GM21786 (cell line): ENCODE measurements around the gene ACO2.
A peak's percentile ranks its signal among the peaks of the same experiment; 100 is the strongest.
"Not testable (repeated sequence)": the region's sequence is repeated elsewhere in the genome, so short reads cannot be mapped to it uniquely, and the experiment has no call there.

Experiments
- ATAC-seq: cut with Tn5 transposase; IDR thresholded peaks from one replicate; pipeline ENCODE4 v1.9.1; 2021; ENCODE audit not compliant: unreplicated experiment

ACO2 gene

GRCh38 chr22:41447435-41448188, 21.3 kb upstream of the ACO2 start:
- no peak for ATAC-seq

- ATAC-seq: peak; percentile 44
Measured at GRCh38 chr22:41448189-41448808, 20.6 kb upstream of the ACO2 start.

GRCh38 chr22:41458161-41458728, 10.7 kb upstream of the ACO2 start:
- no peak for ATAC-seq

GRCh38 chr22:41459431-41459830, 9.5 kb upstream of the ACO2 start:
- ATAC-seq: no peak

GRCh38 chr22:41460071-41460470, 8.8 kb upstream of the ACO2 start:
- ATAC-seq: not testable (repeated sequence)

- no peak for ATAC-seq
Measured at GRCh38 chr22:41461901-41462300, 7.0 kb upstream of the ACO2 start.

GRCh38 chr22:41469218-41469851, 418 bp downstream of the ACO2 start:
- ATAC-seq: no peak

- ATAC-seq: no peak
Measured at GRCh38 chr22:41470886-41471285, 2.0 kb downstream of the ACO2 start.

GRCh38 chr22:41471568-41471967, 2.7 kb downstream of the ACO2 start:
- no peak for ATAC-seq

- ATAC-seq: no peak
Measured at GRCh38 chr22:41474872-41475451, 6.0 kb downstream of the ACO2 start.

- ATAC-seq: no peak
Measured at GRCh38 chr22:41478473-41478872, 9.6 kb downstream of the ACO2 start.

GRCh38 chr22:41478891-41479521, 10.1 kb downstream of the ACO2 start:
- no peak for ATAC-seq

GRCh38 chr22:41479671-41480396, 10.9 kb downstream of the ACO2 start:
- ATAC-seq: no peak

- no peak for ATAC-seq
Measured at GRCh38 chr22:41480397-41480735, 11.4 kb downstream of the ACO2 start.

GRCh38 chr22:41481131-41481830, 12.4 kb downstream of the ACO2 start:
- ATAC-seq: no peak

- no peak for ATAC-seq
Measured at GRCh38 chr22:41481925-41482318, 13.0 kb downstream of the ACO2 start.

- ATAC-seq: no peak
Measured at GRCh38 chr22:41482319-41482935, 13.5 kb downstream of the ACO2 start.

GRCh38 chr22:41485033-41485432, 16.1 kb downstream of the ACO2 start:
- ATAC-seq: no peak
